PC-3 (cell line): ENCODE results near the gene MAP4K2. TPM values are rescaled to one million over a fixed set of nuclear protein-coding genes. Genes with fewer than 3 reads are reported as not detected.
"Not testable (repeated sequence)": the region's sequence is repeated elsewhere in the genome, so short reads cannot be mapped to it uniquely, and the experiment has no call there.

Source experiments
- ATAC-seq: fragments of 200-7000 bp; cut with Tn5 transposase; 2 replicates; pipeline ENCODE4 v1.9.1; 2020; ENCODE audit warnings: mild to moderate bottlenecking, moderate library complexity
- BruUV-seq: library from RNA; stranded (reverse); fragments of 400-500 nt; replicated peaks from 2 replicates; lab custom pipeline; 2021; lab: Mats Ljungman, UMichigan
- CTCF ChIA-PET: fragments of 300-600 bp; sonication (Branson Sonifier 250); formaldehyde crosslinking; loops from one replicate; lab custom pipeline; 2022; ENCODE audit warnings: antibody characterized with exemption; lab: Charles Lee
- POLR2A ChIA-PET: fragments of 300-600 bp; sonication (Branson Sonifier 250); formaldehyde crosslinking; loops from one replicate; lab custom pipeline; 2022; ENCODE audit warnings: antibody characterized with exemption; ENCODE audit not compliant: unreplicated experiment; lab: Charles Lee
- DNase-seq: peaks from one replicate; pipeline ENCODE4 v3.0.0-alpha.2; 2015
- H2AFZ ChIP-seq: fragments of 300-600 bp; sonication (generic); 2 replicates; pipeline ENCODE4 v1.6.0; 2016; ENCODE audit warnings: antibody characterized with exemption, low read length
- H3F3A ChIP-seq: fragments of 300-600 bp; sonication (generic); one replicate; pipeline ENCODE4 v1.6.0; 2017; ENCODE audit warnings: antibody characterized with exemption, low read length, control low read depth, mild to moderate bottlenecking; ENCODE audit not compliant: unreplicated experiment
- H3K27ac ChIP-seq: fragments of 300-600 bp; sonication (generic); 2 replicates; pipeline ENCODE4 v1.5.1; 2016; ENCODE audit warnings: mild to moderate bottlenecking, low read length
- H3K27me3 ChIP-seq: fragments of 300-600 bp; sonication (generic); 2 replicates; pipeline ENCODE4 v1.6.1; 2016; ENCODE audit warnings: low read length, mixed read lengths
- H3K36me3 ChIP-seq: fragments of 300-600 bp; sonication (generic); 2 replicates; pipeline ENCODE4 v1.6.1; 2016; ENCODE audit warnings: low read depth, mixed run types, low read length, mixed read lengths
- H3K4me1 ChIP-seq: fragments of 300-600 bp; sonication (generic); 2 replicates; pipeline ENCODE4 v1.5.1; 2016; ENCODE audit warnings: low read length; ENCODE audit not compliant: insufficient read depth
- H3K4me2 ChIP-seq: fragments of 300-600 bp; sonication (generic); 2 replicates; pipeline ENCODE4 v1.6.0; 2016; ENCODE audit warnings: low read length
- H3K4me3 ChIP-seq: fragments of 300-600 bp; sonication (generic); 2 replicates; pipeline ENCODE4 v1.5.1; 2016; ENCODE audit warnings: mild to moderate bottlenecking, low read length, mixed read lengths
- H3K79me2 ChIP-seq: fragments of 300-600 bp; sonication (generic); 2 replicates; pipeline ENCODE4 v1.6.1; 2017; ENCODE audit warnings: low read length, mixed read lengths
- H3K9ac ChIP-seq: fragments of 300-600 bp; sonication (generic); 2 replicates; pipeline ENCODE4 v1.6.0; 2016; ENCODE audit warnings: mild to moderate bottlenecking, low read length
- H3K9me2 ChIP-seq: fragments of 300-600 bp; sonication (generic); replicated peaks from 2 replicates; pipeline ENCODE4 v1.6.1; 2016; ENCODE audit warnings: mixed run types, low read length, mixed read lengths
- H3K9me3 ChIP-seq: fragments of 300-600 bp; sonication (generic); 2 replicates; pipeline ENCODE4 v1.6.1; 2016; ENCODE audit warnings: low read length, mixed read lengths
- H4K20me1 ChIP-seq: fragments of 300-600 bp; sonication (generic); 2 replicates; pipeline ENCODE4 v1.6.1; 2016; ENCODE audit warnings: low read length, mixed read lengths
- CTCF ChIP-seq: fragments of 300-600 bp; sonication (generic); conservative IDR thresholded peaks from 2 replicates; pipeline ENCODE4 v1.5.1; 2017; ENCODE audit warnings: antibody characterized with exemption, low read depth, mild to moderate bottlenecking, low read length
- EZH2 ChIP-seq: fragments of 300-600 bp; sonication (generic); IDR thresholded peaks from one replicate; pipeline ENCODE4 v1.6.1; 2017; ENCODE audit warnings: antibody characterized with exemption, mild to moderate bottlenecking, low read length; ENCODE audit not compliant: unreplicated experiment
- EZH2phosphoT487 ChIP-seq: fragments of 300-600 bp; sonication (generic); IDR thresholded peaks from 2 replicates; pipeline ENCODE4 v1.6.1; 2018; ENCODE audit warnings: mild to moderate bottlenecking, antibody characterized with exemption, low read length, borderline replicate concordance
- intact Hi-C: fragments of 100-400 bp; cut with micrococcal nuclease; formaldehyde crosslinking; loops from 2 replicates; pipeline ENCODE4 v1.9.0; 2023
- total RNA-seq: library from RNA; depleted of rRNA; stranded (reverse); fragments of >200 nt; gene quantifications from 2 replicates; pipeline ENCODE4 v1.2.3, GENCODE V29; 2014

MAP4K2 gene
- total RNA-seq, 1 experiment from 2014 or later = 55.6 TPM

GRCh38 chr11:64848214-64848825 lies 45.3 kb upstream of the MAP4K2 start:
- Histone ChIP-seq H2AFZ (no peak overlapping the region), H3K4me3 (no peak overlapping the region), H4K20me1 (no peaks in the 10 kb centered on the region), H3F3A (no peaks in the 10 kb centered on the region), H3K27ac (0 out of 2 replicates have a peak overlapping the region, but pooled peaks have one; percentile 1), H3K9ac (no peak overlapping the region), H3K36me3 (peaks cover 10% of the 10 kb centered on the region), H3K27me3 (no peaks in the 10 kb centered on the region), H3K9me3 (no peaks in the 10 kb centered on the region), H3K4me1 (peaks cover 29% of the 10 kb centered on the region), H3K9me2 (no peaks in the 10 kb centered on the region), H3K79me2 (peaks cover 16% of the 10 kb centered on the region), H3K4me2 (no peak overlapping the region)
- BruUV-seq = no TSS peak
- TF ChIP-seq EZH2 (no peak), EZH2phosphoT487 (no peak), CTCF (no peak)
- ATAC-seq = no peak
- CTCF ChIA-PET = interaction anchor here (0.6 to 3.6 kb wide), 11 partner anchors 10 to 174 kb away, joined by 3 to 20 read pairs (median 4); partner anchors contain the start of genes ARL2, BATF2 and EHD1
- intact Hi-C loops = loop anchor here (5.0 kb wide), 1 partner anchor 159 kb away; no protein-coding TSS in a partner anchor
- POLR2A ChIA-PET = interaction anchor here (0.5 kb wide), 1 partner anchor 19 kb away, joined by 7 read pairs; no protein-coding TSS in a partner anchor
- DNase-seq = no peak

- Histone ChIP-seq H3F3A (no peaks in the 10 kb centered on the region), H3K36me3 (no peaks in the 10 kb centered on the region), H3K4me3 (no peak overlapping the region), H3K4me1 (peaks cover 38% of the 10 kb centered on the region), H3K9me2 (no peaks in the 10 kb centered on the region), H3K9me3 (no peaks in the 10 kb centered on the region), H3K79me2 (peaks cover 21% of the 10 kb centered on the region), H3K27me3 (no peaks in the 10 kb centered on the region), H4K20me1 (no peaks in the 10 kb centered on the region), H3K27ac (no peak overlapping the region), H3K4me2 (no peak overlapping the region), H3K9ac (no peak overlapping the region), H2AFZ (no peak overlapping the region)
- CTCF ChIA-PET = interaction anchor here (0.7 to 3.6 kb wide), 4 partner anchors 22 to 52 kb away, joined by 4 to 20 read pairs (median 11); no protein-coding TSS in a partner anchor
- peak; percentile 99 for DNase-seq
- POLR2A ChIA-PET = no interaction called here
- ATAC-seq = peak; percentile 59
- no TSS peak for BruUV-seq
- no peak for TF ChIP-seq EZH2
- TF ChIP-seq EZH2phosphoT487 = no peak
- peak; percentile 96 for TF ChIP-seq CTCF
- intact Hi-C loops = loop anchor here (1.0 to 5.0 kb wide), 4 partner anchors 32 to 160 kb away; partner anchors contain the start of genes EHD1 and MAP4K2
These were observed 44.1 kb upstream of the MAP4K2 start for GRCh38 chr11:64846998-64847666.

GRCh38 chr11:64845776-64846129 lies 42.7 kb upstream of the MAP4K2 start:
- H3K36me3 ChIP-seq, H2AFZ ChIP-seq, H3K9me2 ChIP-seq, H3K9ac ChIP-seq, H3K27me3 ChIP-seq, H3K9me3 ChIP-seq, H4K20me1 ChIP-seq, H3K4me3 ChIP-seq, H3F3A ChIP-seq, DNase-seq, POLR2A ChIA-PET, BruUV-seq, H3K4me2 ChIP-seq, ATAC-seq, H3K27ac ChIP-seq: not testable (repeated sequence)
- Histone ChIP-seq H3K4me1 (peaks cover 43% of the 10 kb centered on the region), H3K79me2 (peaks cover 28% of the 10 kb centered on the region)
- intact Hi-C loops = loop anchor here (2.0 to 5.0 kb wide), 3 partner anchors 33 to 162 kb away; partner anchors contain the start of genes EHD1 and MAP4K2
- CTCF ChIA-PET = interaction anchor here (0.6 to 3.6 kb wide), 3 partner anchors 24 to 152 kb away, joined by 3 to 17 read pairs (median 3); no protein-coding TSS in a partner anchor
